Epithelial cell of esophagus (primary cell): ENCODE measurements around the gene ADAMTSL3.

Experiments used
- DNase-seq: peaks from one replicate; pipeline ENCODE4 v3.0.0; 2010; ENCODE audit warnings: low read depth
- H3K4me3 ChIP-seq: 2 replicates; pipeline ENCODE4 v1.5.1; 2011; ENCODE audit warnings: mild to moderate bottlenecking, low read length, control low read depth
- CTCF ChIP-seq: IDR thresholded peaks from 2 replicates; pipeline ENCODE4 v1.5.1; 2011; ENCODE audit warnings: low read depth, mild to moderate bottlenecking, low read length, control low read depth, inconsistent platforms; ENCODE audit not compliant: insufficient read depth; ENCODE audit errors: missing control alignments

ADAMTSL3 gene

GRCh38 chr15:83982748-83983147 lies 328.8 kb downstream of the ADAMTSL3 start:
- DNase-seq, result no peak
- no peak overlapping the region for H3K4me3 ChIP-seq
- no peak for TF ChIP-seq CTCF

GRCh38 chr15:83983634-83984458 lies 329.9 kb downstream of the ADAMTSL3 start:
- H3K4me3 ChIP-seq, result no peak overlapping the region
- DNase-seq, result no peak
- no peak for TF ChIP-seq CTCF

- no peak overlapping the region for H3K4me3 ChIP-seq
- DNase-seq, result no peak
- no peak for TF ChIP-seq CTCF
Observed at GRCh38 chr15:83984601-83985000, 330.7 kb downstream of the ADAMTSL3 start.

GRCh38 chr15:83991163-83991562 lies 337.2 kb downstream of the ADAMTSL3 start:
- no peak overlapping the region for H3K4me3 ChIP-seq
- TF ChIP-seq CTCF, result no peak
- DNase-seq, result no peak

- no peak for TF ChIP-seq CTCF
- no peak for DNase-seq
- no peak overlapping the region for H3K4me3 ChIP-seq
Observed at GRCh38 chr15:83992324-83993031, 338.6 kb downstream of the ADAMTSL3 start.

GRCh38 chr15:83993591-83993990 lies 339.7 kb downstream of the ADAMTSL3 start:
- no peak overlapping the region for H3K4me3 ChIP-seq
- TF ChIP-seq CTCF, result no peak
- DNase-seq, result no peak

GRCh38 chr15:83998486-83998885 lies 344.6 kb downstream of the ADAMTSL3 start:
- no peak overlapping the region for H3K4me3 ChIP-seq
- no peak for TF ChIP-seq CTCF
- DNase-seq, result no peak
